Right hindlimb (tissue), 1 donor: ENCODE results near the gene TAC3.
"Not testable (repeated sequence)": the region's sequence is repeated elsewhere in the genome, so short reads cannot be mapped to it uniquely, and the experiment has no call there.

Experiments used
- DNase-seq: peaks from one replicate; pipeline ENCODE4 v3.0.0-alpha.2; 2018

Gene TAC3

GRCh38 chr12:56980941-56981530, 35.3 kb downstream of the TAC3 start:
- DNase-seq, result no peak

GRCh38 chr12:56980268-56980667, 36.1 kb downstream of the TAC3 start:
- no peak for DNase-seq

- no peak for DNase-seq
Measured at GRCh38 chr12:56979628-56980027, 36.7 kb downstream of the TAC3 start.

- no peak for DNase-seq
Measured at GRCh38 chr12:56978397-56979138, 37.8 kb downstream of the TAC3 start.

GRCh38 chr12:56977361-56977760, 39.0 kb downstream of the TAC3 start:
- not testable (repeated sequence) for DNase-seq

GRCh38 chr12:56974224-56974623, 42.1 kb downstream of the TAC3 start:
- DNase-seq, result not testable (repeated sequence)

- not testable (repeated sequence) for DNase-seq
Measured at GRCh38 chr12:56968910-56969309, 47.4 kb downstream of the TAC3 start.

GRCh38 chr12:56965997-56966642, 50.2 kb downstream of the TAC3 start:
- not testable (repeated sequence) for DNase-seq

GRCh38 chr12:56965124-56965523, 51.2 kb downstream of the TAC3 start:
- DNase-seq, result not testable (repeated sequence)

GRCh38 chr12:56963557-56963956, 52.8 kb downstream of the TAC3 start:
- DNase-seq, result not testable (repeated sequence)

GRCh38 chr12:56962247-56962646, 54.1 kb downstream of the TAC3 start:
- not testable (repeated sequence) for DNase-seq
